Astrocyte of the spinal cord (primary cell): ENCODE measurements around the gene ZFHX2.
A peak's percentile ranks its signal among the peaks of the same experiment; 100 is the strongest.

ENCODE experiments used
- DNase-seq: peaks from one replicate; pipeline ENCODE4 v3.0.0; 2011; ENCODE audit warnings: low read depth, low spot score
- H3K4me3 ChIP-seq: 2 replicates; pipeline ENCODE4 v1.5.1; 2011; ENCODE audit warnings: low read depth, mild to moderate bottlenecking, low read length, moderate library complexity
- in situ Hi-C: cut with HindIII; loops from 2 replicates; pipeline ENCODE4 v1.10.0; 2017; ENCODE audit warnings: low sequenced_read_pairs
- TF ChIP-seq, protein P1 (sequence below): IDR thresholded peaks from 2 replicates; pipeline ENCODE4 v1.5.1; 2012; ENCODE audit warnings: low read depth, mild to moderate bottlenecking, low read length, inconsistent platforms

ZFHX2 gene

DNA sequence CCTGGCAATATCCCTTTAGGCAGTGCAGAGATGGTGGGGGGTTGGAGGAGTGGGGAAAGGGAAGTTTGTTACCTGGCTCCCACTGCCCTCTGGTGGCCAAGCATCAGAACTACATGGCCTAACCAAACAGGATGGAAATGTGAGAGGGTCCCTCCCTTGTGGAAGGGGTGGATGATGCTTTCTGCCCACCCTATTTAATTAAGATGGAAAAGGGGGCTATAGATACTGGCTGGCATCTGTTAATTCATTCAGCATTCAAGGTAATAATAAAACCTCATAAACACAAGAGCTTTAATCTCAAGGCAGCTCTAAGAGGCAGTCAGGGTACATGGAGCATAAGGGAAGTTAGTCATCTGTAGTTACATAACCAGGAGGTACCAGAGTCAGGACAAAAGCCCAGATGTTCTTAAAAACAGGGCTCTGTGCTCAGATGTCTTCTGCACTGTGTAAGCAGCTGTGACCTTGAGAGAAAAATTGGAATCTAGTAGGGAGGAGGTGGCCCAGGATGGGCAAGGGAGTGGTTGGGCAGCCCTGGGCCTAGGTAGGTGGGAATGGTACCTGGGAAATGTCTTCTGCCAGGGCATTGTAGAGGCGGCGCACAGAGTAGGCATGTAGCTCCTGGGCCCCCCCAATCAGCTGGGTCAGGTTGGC is 11.4 kb upstream of the ZFHX2 start:
- H3K4me3 ChIP-seq: no peak overlapping the region
- TF ChIP-seq, protein P1, sequence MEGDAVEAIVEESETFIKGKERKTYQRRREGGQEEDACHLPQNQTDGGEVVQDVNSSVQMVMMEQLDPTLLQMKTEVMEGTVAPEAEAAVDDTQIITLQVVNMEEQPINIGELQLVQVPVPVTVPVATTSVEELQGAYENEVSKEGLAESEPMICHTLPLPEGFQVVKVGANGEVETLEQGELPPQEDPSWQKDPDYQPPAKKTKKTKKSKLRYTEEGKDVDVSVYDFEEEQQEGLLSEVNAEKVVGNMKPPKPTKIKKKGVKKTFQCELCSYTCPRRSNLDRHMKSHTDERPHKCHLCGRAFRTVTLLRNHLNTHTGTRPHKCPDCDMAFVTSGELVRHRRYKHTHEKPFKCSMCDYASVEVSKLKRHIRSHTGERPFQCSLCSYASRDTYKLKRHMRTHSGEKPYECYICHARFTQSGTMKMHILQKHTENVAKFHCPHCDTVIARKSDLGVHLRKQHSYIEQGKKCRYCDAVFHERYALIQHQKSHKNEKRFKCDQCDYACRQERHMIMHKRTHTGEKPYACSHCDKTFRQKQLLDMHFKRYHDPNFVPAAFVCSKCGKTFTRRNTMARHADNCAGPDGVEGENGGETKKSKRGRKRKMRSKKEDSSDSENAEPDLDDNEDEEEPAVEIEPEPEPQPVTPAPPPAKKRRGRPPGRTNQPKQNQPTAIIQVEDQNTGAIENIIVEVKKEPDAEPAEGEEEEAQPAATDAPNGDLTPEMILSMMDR: peak; percentile 94
- peak; percentile 32 for DNase-seq
- in situ Hi-C loops: no loop called here

DNA sequence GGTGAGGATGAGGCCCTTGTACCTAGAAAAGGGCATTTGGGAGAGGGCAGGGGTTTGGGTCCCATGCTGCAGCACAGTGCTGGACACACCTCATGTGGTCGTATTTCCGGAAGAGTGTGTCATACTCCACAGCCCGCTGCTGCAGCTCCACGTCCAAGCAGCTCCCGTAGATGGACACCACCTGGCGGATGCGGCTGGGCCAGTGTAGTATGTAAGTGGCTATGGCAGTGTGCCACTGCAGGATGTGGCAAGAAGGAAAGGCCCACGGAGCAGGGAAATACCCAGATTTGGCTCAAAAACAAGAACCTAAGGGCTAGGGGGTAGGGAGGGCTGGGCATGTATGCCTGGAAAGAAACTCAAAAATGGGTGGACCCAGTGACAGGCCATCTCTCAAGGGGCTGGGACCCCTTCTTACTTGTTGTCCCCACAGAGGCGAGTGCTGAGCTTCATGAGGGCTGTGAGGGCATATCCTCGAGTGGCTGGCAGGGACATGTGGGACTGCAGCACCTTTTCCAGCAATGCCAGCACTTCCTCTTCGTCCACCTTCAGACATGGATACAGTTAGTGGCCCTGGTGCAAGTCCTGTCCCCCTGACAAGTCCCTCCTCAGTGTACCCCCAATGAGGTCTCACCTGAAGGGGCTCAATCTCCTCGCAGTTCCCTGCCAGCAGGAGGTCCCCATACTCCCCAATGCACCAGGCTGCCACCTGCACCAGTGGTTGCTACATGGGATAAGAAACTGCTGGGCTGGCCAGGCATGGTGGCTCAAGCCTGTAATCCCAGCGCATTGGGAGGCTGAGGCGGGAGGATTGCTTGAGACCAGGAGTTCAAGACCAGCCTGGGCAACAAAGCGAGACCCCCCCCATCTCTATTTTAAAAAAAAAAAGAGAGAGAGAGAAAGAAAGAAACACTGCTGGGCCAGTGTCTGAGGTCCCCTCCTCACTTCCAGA is 10.6 kb upstream of the ZFHX2 start:
- no peak overlapping the region for H3K4me3 ChIP-seq
- in situ Hi-C loops: no loop called here
- DNase-seq: no peak
- TF ChIP-seq, protein P1: no peak

DNA sequence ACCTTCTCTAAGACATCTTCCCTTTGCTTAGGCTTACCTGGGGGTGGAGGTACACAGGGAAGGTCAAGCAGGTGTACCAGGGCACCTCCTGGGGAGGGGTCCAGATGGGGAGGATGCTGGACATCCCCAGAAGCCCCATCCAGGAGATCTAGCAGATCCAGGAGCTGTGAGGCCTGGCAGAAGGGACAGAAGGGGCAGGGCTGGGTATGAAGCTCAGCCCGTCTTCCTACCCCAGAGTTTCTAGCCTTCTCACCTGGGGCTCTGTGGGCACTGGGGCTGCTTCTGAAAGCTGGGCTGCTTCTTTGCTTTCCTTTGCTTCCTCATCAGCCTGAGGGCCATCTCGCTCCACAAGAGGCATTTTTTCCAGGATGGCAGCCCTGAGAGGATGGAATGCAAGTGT is 9.7 kb upstream of the ZFHX2 start:
- in situ Hi-C loops: no loop called here
- no peak for DNase-seq
- no peak overlapping the region for H3K4me3 ChIP-seq
- TF ChIP-seq, protein P1: no peak

DNA sequence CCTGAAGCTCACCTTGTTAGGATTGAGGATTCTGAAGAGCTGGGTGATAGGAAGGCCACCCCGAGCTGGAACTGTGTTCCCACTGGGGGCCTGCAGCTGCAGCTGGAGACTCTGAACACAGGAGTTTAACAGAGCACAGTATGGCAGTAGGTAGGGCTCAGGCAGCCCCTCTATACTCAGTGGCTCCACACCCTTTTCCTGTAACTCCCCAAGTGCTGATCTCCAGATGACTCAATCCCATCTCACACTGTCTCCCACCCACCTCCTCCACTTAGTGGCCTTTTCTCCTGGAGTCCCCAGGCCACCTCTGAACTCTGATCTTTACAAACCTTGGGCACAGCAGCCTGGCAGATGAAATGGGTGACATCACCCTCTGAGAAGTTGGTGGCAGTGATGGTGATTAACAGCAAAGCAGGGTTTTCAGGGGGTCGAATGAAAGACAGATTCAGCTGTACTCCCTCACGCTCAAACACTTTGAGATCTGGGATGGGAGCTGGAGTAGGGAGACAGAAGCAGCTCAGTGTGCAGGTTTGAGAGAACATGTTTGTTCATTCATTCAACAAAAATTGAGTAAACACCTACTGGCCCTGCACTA is 8.5 kb upstream of the ZFHX2 start:
- no peak overlapping the region for H3K4me3 ChIP-seq
- TF ChIP-seq, protein P1: no peak
- no peak for DNase-seq
- in situ Hi-C loops: no loop called here

DNA sequence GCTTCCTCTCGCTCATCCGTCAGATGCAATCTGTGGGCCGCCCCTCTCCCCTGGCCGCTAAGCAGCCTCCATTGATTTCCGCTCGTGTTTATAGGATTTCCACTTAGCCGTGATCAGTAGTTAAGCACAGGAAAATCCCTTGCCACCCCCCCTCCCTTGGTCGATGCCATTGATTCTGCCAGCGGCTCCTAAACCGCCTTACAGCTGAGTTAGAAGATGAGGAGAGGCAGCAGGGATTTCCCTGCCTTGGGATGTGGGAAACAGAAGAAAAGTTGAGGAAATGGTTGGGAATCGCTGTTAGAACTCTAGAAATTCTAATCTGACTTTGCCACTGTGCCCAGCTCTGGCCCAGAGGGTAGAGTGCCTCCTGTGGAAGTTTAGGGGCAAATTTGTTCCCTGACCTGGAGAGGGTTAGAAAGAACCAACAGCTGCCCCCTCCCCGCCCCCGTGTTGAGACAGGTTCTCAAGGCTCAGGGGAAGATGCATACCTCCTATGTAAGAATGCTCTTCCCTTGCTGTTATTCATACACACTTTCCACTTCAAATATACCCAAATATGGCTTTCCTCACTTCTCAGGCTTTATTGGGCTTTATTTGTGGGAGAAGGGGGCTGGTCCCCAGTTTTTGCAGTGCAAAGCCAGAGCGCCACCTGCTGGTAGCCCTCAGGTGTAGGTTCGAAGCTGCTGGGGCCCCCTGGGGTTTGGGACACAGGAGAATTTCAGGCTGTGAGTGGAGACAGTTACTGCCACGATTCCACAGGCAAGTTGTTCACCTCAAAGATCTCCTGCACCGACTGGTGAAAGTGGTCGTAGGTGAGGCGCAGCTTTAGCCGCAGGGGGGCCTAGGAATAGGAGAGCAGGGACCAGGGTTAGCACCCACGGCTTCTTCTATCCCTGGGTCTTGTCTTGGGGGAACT is 7.7 kb upstream of the ZFHX2 start:
- peak; percentile 44 for DNase-seq
- TF ChIP-seq, protein P1: peak; percentile 96
- in situ Hi-C loops: no loop called here
- no peak overlapping the region for H3K4me3 ChIP-seq
